ENCODE results near the gene MYBPC2. TPM values are rescaled to one million over a fixed set of nuclear protein-coding genes. Genes with fewer than 3 reads are reported as not detected.

MYBPC2 gene
- total and polyA plus RNA-seq, 2 of the 4 experiments (the other 2 are of a cell fraction): not detected

DNA sequence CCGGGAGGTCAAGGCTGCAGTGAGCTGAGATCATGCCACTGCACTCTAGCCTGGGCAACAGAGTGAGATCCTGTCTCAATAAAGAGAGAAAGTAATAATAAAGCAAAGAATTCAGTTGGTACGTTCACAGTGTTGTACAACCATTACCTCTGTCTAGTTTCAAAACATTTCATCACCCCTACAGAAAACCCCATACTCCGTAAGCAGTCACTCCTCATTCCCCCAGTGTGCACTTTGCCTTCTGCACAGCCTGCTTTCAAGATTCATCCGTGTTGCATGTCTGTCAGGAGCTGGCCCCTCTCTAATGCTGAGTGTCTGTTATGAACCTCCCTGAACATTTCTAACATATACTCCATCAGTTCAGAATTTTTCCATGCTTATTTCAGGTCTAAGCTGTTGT is 39.1 kb upstream of the MYBPC2 start:
- Histone ChIP-seq H2BK20ac (ENCODE audit: low read depth, low read length) (no peak overlapping the region), H4K8ac (ENCODE audit: low read depth in 2 of 2, low read length in 2 of 2) (no peak overlapping the region), H2AK5ac (ENCODE audit: low read depth, low read length) (no peak overlapping the region), H3K23ac (ENCODE audit: low read depth, low read length) (no peak overlapping the region), H3K4ac (ENCODE audit: low read depth, low read length) (no peak overlapping the region), H2BK15ac (ENCODE audit: low read depth, low read length) (no peak overlapping the region), H2AFZ (replicated peaks; ENCODE audit: low read length, poor library complexity) (no peak overlapping the region), H3K27ac (ENCODE audit: insufficient read depth, low read length) (no peak overlapping the region), H3K9me3 (ENCODE audit: control insufficient read depth, insufficient read depth, low read length) (no peaks in the 10 kb centered on the region), H2BK120ac (ENCODE audit: low read depth, low read length) (no peak overlapping the region), H3K9ac (ENCODE audit: low read depth, low read length) (no peak overlapping the region), H2AK9ac (replicated peaks; ENCODE audit: low read depth, low read length, poor library complexity) (no peak overlapping the region), H3K9me1 (ENCODE audit: insufficient read depth, low read length) (no peaks in the 10 kb centered on the region), H3K4me1 (ENCODE audit: control insufficient read depth, insufficient read depth, low read length) (no peaks in the 10 kb centered on the region), H3K4me3 (ENCODE audit: insufficient read depth, low read depth, low read length) (no peak overlapping the region), H3K18ac (ENCODE audit: low read depth, low read length) (no peak overlapping the region), H3K27me3 (ENCODE audit: control insufficient read depth, insufficient read depth, low read length) (no peaks in the 10 kb centered on the region), H3K36me3 (ENCODE audit: control insufficient read depth, insufficient read depth, low read length) (peaks cover 2% of the 10 kb centered on the region), H3K14ac (replicated peaks; ENCODE audit: low read depth, low read length) (no peak overlapping the region), H3K56ac (ENCODE audit: extremely low read depth, insufficient read depth, low read length) (no peak overlapping the region), H3K4me2 (ENCODE audit: low read depth, low read length) (no peak overlapping the region), H4K5ac (ENCODE audit: low read depth, low read length) (no peak overlapping the region), H4K91ac (ENCODE audit: insufficient read depth, low read depth, low read length) (no peak overlapping the region), H2BK5ac (ENCODE audit: low read depth, low read length, poor library complexity, severe bottlenecking) (no peak overlapping the region), H4K20me1 (ENCODE audit: insufficient read depth, low read length) (no peaks in the 10 kb centered on the region; the same call in 1 of the 2 replicates), H3K79me1 (ENCODE audit: low read depth in 1 of 2, low read length in 2 of 2) (peaks cover 2 to 12% of the 10 kb centered on the region in 2 experiments; a peak in 2 of 4 replicates)
- 100% methylated on average over 1 of the region's 4 CpGs; no CpG with 5 or more reads in 1 of the 2 experiments for WGBS, 2 experiments (ENCODE audit: extremely low coverage in 2 of 2, insufficient read length in 1 of 2)
- DNase-seq (no peak), ATAC-seq (ENCODE audit: low read depth) (no peak)
- intact Hi-C loops (cut with micrococcal nuclease): no loop called here
- in situ Hi-C loops (cut with MboI; ENCODE audit: low sequenced_read_pairs): no loop called here
- ChIA-PET CTCF (no interaction called here), POLR2A (ENCODE audit: unreplicated experiment) (no interaction called here)
- no peak for TF ChIP-seq MAZ (IDR thresholded peaks at IDR 0.05; ENCODE audit: borderline replicate concordance, low read depth, low read length)
- TF ChIP-seq MXI1 (IDR thresholded peaks at IDR 0.05; ENCODE audit: borderline replicate concordance, low read depth, low read length): no peak
- no peak for TF ChIP-seq FOS (IDR thresholded peaks at IDR 0.05; ENCODE audit: low read depth, low read length)
- no peak for TF ChIP-seq MAFK (IDR thresholded peaks at IDR 0.05; ENCODE audit: low read depth, low read length)
- no peak for TF ChIP-seq RAD21 (IDR thresholded peaks at IDR 0.05; ENCODE audit: low read length)
- TF ChIP-seq, protein P1, sequence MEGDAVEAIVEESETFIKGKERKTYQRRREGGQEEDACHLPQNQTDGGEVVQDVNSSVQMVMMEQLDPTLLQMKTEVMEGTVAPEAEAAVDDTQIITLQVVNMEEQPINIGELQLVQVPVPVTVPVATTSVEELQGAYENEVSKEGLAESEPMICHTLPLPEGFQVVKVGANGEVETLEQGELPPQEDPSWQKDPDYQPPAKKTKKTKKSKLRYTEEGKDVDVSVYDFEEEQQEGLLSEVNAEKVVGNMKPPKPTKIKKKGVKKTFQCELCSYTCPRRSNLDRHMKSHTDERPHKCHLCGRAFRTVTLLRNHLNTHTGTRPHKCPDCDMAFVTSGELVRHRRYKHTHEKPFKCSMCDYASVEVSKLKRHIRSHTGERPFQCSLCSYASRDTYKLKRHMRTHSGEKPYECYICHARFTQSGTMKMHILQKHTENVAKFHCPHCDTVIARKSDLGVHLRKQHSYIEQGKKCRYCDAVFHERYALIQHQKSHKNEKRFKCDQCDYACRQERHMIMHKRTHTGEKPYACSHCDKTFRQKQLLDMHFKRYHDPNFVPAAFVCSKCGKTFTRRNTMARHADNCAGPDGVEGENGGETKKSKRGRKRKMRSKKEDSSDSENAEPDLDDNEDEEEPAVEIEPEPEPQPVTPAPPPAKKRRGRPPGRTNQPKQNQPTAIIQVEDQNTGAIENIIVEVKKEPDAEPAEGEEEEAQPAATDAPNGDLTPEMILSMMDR (conservative IDR thresholded peaks at IDR 0.05; ENCODE audit: low read depth, low read length): no peak
- no peak for TF ChIP-seq RCOR1 (IDR thresholded peaks at IDR 0.05; ENCODE audit: insufficient replicate concordance, low read length)
- no peak for TF ChIP-seq USF2 (IDR thresholded peaks at IDR 0.05; ENCODE audit: low read depth, low read length)
- TF ChIP-seq CHD1 (IDR thresholded peaks at IDR 0.05; ENCODE audit: low read depth, low read length): no peak
- TF ChIP-seq ELK1 (IDR thresholded peaks at IDR 0.05; ENCODE audit: borderline replicate concordance, low read depth, low read length): no peak
- no peak for TF ChIP-seq CEBPB (IDR thresholded peaks at IDR 0.05; ENCODE audit: low read depth, low read length)
- TF ChIP-seq POLR2A (IDR thresholded peaks at IDR 0.05; ENCODE audit: low read depth, low read length): no peak
- no peak for TF ChIP-seq RFX5 (IDR thresholded peaks at IDR 0.05; ENCODE audit: low read depth, low read length)
- TF ChIP-seq NFE2L2 (IDR thresholded peaks at IDR 0.05; ENCODE audit: low read depth, low read length): no peak
- TF ChIP-seq SMC3 (IDR thresholded peaks at IDR 0.05; ENCODE audit: low read depth, low read length): no peak
- TF ChIP-seq BHLHE40 (IDR thresholded peaks at IDR 0.05; ENCODE audit: low read depth, low read length): no peak
- dilution Hi-C loops (cut with HindIII; ENCODE audit: low sequenced_read_pairs, unreplicated experiment): no loop called here
- no TSS peak for BruUV-seq (replicated peaks)
